GM21737 (cell line): ENCODE results near the gene PDPK1.
"Not testable (repeated sequence)": the region's sequence is repeated elsewhere in the genome, so short reads cannot be mapped to it uniquely, and the experiment has no call there.

ENCODE experiments used
- ATAC-seq: cut with Tn5 transposase; IDR thresholded peaks from one replicate; pipeline ENCODE4 v1.9.1; 2021; ENCODE audit warnings: mild to moderate bottlenecking, moderate library complexity; ENCODE audit not compliant: unreplicated experiment

PDPK1 gene

DNA sequence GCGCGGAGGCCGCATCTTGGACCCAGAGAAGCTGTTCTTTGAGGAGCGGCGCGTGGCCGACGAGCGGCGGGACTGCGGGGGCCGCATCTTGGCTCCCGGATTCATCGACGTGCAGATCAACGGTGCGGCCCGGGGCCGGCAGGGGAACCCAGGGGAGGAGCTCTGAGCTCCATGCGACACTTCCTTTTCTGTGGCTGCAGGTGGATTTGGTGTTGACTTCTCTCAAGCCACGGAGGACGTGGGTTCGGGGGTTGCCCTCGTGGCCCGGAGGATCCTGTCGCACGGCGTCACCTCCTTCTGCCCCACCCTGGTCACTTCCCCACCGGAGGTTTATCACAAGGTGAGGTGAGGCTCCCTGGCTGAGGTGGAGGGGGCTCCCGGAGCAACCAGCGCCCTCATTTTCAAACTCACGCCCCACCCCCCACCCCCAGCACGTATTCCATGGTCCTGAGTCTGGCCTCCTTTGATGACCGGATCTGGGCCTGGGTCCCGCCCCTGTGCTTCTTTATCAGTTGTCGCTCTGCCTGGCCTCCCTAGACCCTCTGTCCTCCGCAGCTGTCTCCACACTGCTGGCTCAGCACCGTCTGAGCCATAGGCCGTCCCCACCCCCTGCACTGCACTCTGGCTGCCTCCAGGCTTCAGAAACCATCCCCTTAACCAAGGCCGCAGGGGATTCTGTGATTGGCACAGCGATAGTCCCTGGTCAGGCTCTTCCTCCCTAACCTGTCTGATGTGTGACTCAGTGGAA is 16.9 kb upstream of the PDPK1 start:
- ATAC-seq: no peak

DNA sequence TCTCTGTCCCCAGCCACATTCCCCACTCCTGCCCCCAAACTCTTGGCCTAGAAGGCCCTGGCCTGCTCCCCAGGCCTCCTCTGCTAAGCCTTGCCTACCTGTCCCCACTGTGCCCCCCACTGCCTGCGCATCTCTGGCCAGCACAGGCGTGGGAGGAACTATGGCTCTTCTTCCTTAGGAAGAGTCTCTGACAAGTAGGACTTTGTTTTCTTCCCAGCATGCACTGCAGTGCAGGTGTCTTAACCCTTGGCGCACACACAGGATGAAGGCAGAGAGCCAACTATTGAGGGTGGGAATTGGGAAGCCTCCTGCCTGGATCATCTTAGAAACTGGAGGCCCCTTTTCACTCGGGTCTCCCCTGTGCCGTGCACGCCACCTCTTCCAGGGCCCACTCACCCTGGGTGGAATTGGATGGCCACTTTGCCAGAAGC is 14.0 kb upstream of the PDPK1 start:
- ATAC-seq: no peak

DNA sequence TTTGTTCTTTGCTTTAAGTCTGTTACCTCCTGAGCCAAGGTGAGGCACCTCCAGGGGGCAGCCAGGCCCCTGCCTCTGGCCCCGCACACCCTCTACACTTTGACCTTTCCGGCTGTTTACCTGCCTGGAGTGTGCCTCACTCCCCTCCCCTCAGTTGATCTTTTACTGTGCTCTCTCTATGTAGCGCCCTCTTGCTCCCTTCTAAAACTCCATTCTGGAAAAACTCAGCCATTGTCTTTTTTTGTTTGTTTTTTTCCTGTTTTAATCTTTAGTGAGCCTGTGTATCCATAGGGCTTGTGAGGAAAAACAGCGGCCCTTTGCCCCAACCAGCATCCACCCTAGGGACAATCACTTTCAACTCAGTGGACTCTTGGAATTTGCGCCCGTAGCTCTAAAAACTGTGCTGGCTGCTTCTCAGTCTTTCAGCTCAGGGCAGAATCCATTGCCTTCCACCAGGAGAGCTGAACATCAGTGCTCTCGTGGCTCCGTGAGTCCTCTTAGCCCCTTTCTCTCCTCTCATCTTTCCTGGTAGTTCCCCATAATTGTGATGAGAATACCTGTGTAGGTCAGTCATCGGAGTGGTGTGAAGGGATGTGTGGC is 13.4 kb upstream of the PDPK1 start:
- no peak for ATAC-seq

DNA sequence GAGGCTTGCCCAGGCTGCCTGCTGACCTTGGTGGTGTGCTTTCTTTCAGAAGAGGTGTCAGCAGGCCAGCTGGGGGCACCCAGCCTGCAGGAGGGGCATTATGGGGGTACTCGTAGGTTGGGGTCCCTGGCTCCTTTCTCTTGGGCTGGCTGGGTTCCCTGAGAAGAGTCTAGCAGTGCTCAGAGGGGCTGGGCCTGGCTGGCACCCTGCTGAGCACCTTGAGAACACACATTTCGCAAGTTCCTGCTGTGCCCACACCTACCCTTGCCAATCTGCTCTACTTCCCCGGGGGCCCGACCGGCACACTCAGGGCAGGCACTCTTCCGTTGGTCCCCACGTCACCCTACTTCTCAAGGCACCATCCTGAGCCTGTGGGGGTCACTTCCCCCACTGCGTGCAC is 11.7 kb upstream of the PDPK1 start:
- no peak for ATAC-seq

DNA sequence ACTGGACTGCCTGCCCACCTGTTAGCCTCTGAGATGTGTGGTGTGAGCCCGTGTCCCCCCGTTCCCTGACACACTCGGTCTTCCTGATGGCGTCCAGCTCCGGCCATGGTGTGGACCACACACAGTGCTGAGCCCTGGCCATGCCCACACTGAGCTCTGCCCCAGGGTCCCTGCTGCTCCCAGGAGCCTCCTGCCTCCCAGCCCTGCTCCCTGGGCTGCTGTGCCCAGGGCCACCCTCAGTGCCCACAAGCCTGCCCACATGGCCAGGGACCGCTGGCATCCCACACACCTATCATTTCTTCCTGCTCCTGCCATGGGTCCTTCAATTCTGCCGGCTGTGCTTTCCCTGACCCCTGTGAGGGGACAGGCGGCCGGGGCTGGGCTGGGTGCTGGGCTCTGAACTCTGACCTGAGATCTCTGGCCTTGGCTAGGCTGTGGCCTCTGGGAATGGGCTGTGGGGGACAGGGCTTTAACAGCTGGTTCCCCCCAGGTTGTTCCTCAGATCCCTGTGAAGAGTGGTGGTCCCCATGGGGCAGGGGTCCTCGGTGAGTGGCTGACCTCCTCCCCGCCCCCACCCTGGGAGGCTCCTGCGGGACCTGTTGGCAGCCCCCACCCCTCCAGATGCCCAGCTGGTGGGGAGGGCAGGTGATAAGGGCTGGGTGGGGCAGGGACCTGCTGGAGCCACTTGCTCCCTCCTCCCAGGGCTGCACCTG is 10.6 kb upstream of the PDPK1 start:
- no peak for ATAC-seq

DNA sequence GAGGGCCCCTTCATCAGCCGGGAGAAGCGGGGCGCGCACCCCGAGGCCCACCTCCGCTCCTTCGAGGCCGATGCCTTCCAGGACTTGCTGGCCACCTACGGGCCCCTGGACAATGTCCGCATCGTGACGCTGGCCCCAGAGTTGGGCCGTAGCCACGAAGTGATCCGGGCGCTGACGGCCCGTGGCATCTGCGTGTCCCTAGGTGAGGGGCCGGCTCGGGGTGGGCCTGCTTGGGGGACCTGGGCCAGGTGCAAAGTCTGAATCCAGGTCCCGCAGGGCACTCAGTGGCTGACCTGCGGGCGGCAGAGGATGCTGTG is 10.1 kb upstream of the PDPK1 start:
- no peak for ATAC-seq

DNA sequence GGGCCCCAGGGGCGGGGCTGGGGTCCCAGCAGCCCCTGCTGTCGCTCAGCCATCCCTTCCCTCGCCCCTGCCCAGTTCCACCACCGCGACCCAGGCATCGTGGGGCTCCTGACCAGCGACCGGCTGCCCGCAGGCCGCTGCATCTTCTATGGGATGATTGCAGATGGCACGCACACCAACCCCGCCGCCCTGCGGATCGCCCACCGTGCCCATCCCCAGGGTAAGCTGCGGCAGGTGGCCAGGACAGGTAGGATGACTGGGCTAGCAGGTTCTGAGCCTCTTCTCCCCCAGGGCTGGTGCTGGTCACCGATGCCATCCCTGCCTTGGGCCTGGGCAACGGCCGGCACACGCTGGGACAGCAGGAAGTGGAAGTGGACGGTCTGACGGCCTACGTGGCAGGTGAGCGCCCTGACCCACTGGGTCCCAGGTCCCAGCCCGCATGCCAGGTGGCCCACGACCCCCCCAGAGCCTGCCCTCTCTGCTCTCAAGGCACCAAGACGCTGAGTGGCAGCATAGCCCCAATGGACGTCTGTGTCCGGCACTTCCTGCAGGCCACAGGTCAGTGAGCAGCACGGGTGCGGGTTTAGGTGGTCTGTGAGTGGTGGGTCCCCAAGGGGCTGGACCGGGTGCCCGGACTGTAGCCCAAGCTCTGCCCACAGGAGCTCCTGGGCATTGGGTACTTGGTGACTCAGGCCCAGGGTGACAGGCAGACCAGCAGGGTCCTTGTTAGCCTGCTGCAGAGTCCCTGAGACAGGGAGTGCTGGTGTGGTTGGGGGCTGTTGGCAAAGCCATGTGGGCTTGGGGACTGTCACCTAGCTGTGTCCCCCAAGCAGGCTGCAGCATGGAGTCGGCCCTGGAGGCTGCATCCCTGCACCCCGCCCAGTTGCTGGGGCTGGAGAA is 9.4 kb upstream of the PDPK1 start:
- ATAC-seq: no peak

DNA sequence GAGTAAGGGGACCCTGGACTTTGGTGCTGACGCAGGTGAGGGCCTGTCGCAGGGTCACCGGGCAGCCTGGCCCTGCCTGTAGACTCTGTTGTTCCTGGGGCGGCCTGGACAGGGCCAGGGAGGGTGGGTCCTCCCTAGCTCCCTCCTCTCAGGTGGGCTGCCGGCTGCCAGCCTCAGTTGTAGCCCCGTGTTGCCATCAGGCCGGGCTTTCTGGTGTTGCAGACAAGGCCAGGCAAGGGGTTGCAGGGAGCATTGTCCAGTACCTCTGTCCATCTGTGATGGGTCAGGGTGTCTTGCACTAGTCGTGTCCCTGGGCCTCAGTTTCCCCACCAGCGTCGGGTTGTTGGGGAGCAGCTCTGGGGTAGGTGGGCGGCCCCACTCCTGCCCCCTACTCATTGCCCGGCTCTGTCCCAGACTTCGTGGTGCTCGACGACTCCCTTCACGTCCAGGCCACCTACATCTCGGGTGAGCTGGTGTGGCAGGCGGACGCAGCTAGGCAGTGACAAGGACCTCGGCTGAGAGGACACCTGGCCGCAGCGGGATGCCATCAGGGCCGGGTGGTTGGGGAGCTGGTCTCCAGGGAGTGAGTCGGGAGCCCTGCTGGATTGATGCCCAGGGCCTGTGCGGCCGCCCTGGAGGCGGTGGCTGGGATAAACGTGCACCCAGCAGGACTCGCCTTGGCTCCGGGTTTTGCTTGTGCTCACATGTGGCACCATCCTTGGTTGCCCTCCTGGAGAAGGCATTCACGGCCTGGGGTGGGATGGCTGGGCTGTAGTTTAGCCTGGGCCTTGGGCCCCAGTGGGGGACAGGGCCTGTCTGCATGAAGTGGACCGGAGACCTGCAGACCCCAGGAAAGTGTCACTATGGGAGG is 8.5 kb upstream of the PDPK1 start:
- ATAC-seq: no peak

DNA sequence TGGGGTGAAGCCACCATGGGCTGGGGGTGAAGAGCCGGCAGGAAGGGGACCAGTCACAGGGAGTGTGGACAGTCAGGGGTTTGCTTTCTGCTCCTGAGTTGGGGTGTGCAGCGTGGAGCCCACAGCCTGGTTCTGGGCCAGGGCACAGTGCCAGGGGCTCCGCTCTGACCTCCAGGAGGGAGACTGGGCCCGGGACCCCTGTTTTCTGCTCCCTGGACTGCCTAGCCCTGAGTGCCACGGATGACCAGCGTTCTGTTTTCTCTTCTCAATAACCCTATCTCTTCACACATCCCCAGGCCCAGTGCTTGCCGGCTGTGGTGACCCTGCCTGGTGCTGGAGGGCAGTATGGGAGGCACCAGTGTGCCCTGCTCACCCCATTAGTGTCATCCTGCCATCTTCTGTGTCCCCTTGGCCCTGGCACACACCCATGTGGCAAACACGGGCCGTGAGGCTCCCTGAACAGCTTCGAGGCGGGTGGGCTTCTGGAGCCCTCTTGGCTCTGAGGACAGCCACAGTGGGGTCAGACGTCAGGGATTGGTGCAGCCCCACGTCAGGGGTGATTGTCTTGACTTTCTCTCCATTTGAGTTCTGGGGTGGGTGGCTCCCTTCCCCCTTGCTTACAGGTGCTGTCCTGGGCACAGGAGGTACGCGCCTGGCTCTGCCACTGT is 7.7 kb upstream of the PDPK1 start:
- ATAC-seq: no peak

DNA sequence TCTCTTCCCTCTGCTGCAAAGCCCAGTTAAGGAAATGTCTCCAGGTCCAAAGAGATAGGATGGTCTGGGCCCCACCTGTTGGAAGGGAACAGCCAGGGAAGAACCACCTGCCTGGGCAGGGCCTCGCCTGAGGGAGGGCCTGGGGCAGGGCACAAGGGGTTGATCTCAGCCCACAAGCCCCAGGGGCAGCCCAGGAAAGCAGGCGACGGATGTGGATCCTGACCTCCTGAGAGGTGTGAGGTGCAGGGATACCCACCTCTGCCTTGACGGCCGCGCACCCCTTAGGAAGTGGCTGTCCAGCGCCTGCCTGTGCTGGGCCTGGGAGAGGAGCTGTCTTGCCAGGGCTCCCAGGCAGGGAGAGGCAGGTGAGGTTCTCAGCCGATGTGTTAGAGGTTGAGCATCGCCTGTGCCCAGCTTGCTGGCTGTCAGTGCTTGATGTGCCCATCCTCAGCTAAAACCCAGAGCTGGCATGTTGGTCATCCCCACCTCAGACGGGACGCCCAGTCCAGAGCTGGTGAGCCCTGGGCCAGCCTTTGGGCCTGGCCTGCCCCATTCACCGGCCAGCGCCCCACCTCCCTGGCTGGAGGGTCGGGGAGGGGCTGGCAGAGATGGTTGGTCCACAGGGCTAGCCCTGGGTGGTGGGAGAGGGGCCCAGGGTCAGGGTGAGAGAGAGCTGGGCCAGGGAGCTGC is 7.0 kb upstream of the PDPK1 start:
- no peak for ATAC-seq

DNA sequence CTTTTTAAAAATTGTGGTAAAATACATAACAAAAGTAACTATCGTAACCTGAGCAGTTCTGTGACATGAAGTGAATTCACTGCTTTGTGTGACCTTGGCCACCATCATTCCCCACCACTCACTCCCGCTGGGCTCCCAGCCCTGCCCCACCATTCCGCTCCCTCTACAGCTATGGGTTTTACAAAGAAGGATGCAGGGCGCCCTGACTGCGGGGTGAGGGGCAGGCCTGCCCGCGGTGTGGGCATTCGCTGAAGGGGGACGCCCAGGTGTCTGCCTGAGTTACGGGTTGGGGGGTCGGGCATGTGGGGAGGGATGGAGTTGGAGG is 6.5 kb upstream of the PDPK1 start, which contains the start of gene CEMP1:
CEMP1 (minus strand) TSS at position 38 of the 325 bp plus-strand sequence. CDS start 335 bp downstream, outside the sequence.
- ATAC-seq: peak; percentile 3

DNA sequence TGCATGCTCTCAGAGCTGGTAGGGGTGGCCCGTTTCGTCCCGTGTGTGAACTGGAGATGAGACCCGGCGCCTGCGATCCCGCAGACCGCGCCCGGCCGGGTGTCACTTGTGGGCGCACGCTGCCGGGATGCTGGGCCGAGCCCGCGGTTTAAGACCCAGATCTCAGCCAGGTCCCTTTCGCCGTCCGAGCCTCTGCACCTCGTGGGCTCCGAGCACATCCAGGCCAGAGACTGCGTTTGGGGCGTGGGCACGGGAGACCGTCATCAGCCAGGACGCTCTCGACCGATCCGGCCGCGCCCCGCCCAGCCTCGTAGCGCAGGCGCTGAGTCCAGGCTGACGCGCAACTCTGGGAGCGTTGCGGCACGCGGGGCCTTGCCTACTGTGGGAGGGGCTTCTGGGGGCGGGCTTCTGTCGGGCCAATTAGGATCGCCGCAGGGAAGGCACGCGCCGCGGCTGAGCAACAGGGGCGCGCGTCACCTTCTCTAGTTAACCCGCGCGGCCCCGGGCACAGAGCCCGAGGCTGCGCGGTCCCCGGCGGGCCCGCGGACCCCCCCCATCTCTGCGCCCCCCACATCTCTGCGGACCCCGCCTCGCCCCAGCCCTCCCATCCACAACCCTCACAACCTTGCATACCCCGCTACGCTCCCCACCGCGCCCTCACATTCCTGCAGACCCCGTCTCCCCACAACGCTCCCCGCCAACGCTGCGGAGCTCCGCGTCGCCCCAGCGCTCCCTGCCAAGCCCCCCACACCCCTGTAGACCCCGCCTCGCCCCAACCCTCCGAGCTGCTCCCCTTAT is 5.9 kb upstream of the PDPK1 start:
- peak; percentile 71 for ATAC-seq

DNA sequence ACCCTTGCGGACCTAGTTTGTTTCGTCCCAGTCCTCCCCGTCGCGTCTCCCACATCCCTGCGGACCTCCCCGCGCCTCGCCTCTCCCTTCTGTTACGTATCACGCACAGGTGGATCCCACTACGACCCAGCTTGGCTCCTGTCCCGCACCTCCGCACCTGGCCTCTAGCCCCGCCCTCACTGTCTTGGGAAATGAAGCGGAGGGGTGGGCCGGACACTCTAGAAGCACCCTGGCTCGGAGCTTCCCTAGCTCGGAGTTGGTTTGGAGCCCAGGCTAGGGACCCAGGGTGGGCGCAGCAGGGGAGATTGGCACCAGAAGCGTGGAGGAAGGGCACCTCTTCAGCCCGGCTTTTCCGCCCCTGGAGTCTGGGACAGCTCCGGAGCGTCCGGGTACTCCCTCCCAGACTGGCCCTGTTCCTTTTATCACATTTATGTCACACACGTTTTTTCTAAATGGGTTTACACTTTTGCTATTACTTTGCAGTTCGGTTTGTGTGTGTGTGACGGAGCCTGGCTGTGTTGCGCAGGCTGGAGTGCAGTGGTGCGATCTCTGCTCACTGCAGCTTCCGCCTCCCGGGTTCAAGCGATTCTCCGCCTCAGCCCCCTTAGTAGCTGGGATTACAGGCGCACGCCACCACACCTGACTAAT is 5.2 kb upstream of the PDPK1 start:
- no peak for ATAC-seq

DNA sequence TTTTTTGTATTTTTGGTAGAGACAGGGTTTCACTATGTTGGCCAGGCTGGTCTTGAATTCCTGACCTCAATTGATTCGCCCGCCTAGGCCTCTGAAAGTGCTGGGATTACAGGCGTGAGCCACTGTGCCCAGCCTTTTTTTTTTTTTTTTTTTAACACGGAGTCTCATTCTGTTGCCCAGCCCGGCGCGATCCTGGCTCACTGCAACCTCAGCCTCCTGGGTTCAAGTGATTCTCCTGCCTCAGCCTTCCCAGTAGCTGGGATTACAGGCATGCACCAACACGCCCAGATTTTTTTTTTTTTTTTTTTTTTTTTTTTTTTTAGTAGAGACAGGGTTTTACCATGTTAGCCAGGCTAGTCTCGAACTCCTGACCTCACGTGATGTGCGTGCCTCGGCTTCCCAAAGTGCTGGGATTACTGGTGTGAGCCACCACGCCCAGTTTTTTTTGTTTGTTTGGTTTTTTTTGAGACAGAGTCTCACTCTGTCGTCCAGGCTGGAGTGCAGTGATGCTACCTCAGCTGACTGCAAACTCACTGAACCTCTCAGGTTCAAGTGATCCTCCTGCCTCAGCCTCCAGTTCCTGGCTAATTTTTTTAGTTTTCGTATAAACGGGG is 4.6 kb upstream of the PDPK1 start:
- ATAC-seq: not testable (repeated sequence)

DNA sequence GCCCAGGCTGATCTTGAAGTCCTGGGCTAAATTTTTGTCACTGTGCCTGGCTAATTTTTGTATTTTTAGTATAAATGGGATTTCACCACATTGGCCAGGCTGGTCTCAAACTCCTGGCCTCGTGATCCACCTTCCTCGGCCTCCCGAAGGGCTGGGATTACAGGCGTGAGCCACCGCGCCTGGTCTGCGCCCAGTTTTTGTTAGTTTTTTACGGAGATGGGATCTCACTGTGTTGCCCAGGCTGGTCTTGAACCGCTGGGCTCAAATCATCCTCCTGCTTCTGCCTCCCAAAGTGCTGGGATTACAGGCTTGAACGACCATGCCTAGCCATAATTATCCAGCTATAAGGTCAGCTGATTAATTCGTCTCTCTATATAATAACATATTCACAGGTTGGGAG is 3.9 kb upstream of the PDPK1 start:
- no peak for ATAC-seq

DNA sequence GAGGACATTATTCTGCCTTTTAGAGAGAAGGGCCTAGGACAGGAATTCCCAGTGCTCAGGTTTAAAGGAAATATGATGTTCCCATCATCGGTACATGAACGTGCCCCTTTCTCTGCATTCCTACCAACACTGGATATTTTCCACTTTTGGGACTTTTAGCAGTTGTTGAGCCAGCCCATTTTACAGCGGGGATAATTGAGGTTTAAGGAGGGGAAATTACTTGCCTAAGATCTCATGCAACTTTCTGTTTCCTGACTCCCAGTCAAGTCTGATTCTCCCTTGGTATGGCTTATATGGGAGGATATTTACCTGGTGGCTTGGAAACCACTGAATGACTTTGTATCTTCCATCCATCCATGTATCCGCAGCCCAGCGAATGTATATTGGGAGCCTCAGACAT is 3.5 kb upstream of the PDPK1 start:
- not testable (repeated sequence) for ATAC-seq

DNA sequence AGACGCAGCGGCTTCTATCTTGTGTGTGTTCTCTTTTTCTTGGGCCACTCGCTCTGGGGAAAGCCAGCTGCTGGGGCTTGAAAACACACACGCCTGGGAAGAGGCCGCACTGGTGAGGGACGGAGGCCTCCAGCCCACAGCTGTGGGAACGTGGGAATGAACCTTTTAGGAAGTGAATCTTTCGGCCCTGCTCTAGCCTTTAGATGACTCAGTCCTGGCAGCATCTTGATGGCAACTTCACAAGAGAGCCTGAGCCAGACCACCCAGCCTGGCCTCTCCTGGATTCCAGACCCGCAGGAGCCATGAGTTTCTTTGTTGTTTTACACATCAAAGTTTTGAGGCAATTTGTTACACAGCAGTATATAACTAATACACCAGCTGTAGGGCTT is 2.2 kb upstream of the PDPK1 start:
- no peak for ATAC-seq
